ENCODE results near the gene LILRB1. TPM values are rescaled to one million over a fixed set of nuclear protein-coding genes. Genes with fewer than 3 reads are reported as not detected.
"Not testable (repeated sequence)": the region's sequence is repeated elsewhere in the genome, so short reads cannot be mapped to it uniquely, and the experiment has no call there.

The LILRB1 gene
- polyA plus RNA-seq, 1 donor = 3.2 TPM

DNA sequence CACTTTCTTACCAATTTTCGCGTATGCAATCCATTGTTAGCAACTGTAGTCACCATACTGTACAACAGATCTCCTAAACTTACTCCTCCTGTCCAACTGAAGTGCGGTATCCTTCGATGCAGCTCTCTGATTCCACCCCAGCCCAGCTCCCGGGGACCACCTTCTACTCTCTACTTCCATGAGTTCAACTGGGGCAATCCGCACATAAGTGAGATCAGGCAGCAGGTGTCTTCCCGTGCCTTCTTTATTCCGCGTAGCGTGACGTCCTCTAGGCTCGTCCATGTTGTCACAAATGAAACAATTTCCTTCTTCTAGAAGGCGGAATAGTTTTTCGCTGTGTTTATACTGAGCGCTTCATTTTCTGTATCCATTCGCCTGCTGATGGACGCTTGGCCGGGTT lies 8.4 kb downstream of the LILRB1 start:
- H3K36me3 ChIP-seq (ENCODE audit: control insufficient read depth, insufficient read depth, low read length) = no peaks in the 10 kb centered on the region
- no peak for DNase-seq
- no peak overlapping the region for H3K4me3 ChIP-seq (ENCODE audit: low read length)
- no peaks in the 10 kb centered on the region for H3K27me3 ChIP-seq (ENCODE audit: control insufficient read depth, insufficient read depth, low read length)
- H3K9me3 ChIP-seq (ENCODE audit: control insufficient read depth, low read depth, low read length) = no peaks in the 10 kb centered on the region
- no peaks in the 10 kb centered on the region for H3K4me1 ChIP-seq (ENCODE audit: control insufficient read depth, insufficient read depth, low read length)
- H3K27ac ChIP-seq (ENCODE audit: low read length) = no peak overlapping the region
- WGBS (ENCODE audit: insufficient coverage, low lambda C conversion rate) = 86% methylated on average over 7 of the region's 18 CpGs

DNA sequence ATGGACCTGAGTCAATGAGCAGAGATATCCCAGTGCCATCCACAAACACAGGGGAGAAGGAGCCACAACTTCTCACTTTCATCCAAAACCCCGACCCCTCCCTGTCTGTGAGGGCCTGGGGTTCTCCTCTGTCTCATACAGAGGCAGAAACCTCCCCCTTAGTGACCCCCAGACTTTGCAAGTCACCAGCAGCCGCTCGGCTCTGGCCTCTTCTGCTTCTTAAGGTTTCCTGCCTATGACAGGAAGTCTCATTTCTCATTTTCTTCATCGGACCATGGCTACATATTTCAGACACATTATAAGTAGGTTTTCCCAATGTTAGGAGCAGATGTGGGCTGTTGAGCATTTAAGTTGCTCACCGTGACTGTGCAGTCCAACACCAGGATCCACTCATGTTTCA lies 12.7 kb downstream of the LILRB1 start:
- not testable (repeated sequence) for H3K9me3 ChIP-seq (ENCODE audit: control insufficient read depth, low read depth, low read length); H3K27me3 ChIP-seq (ENCODE audit: control insufficient read depth, insufficient read depth, low read length); H3K27ac ChIP-seq (ENCODE audit: low read length); H3K4me1 ChIP-seq (ENCODE audit: control insufficient read depth, insufficient read depth, low read length); H3K36me3 ChIP-seq (ENCODE audit: control insufficient read depth, insufficient read depth, low read length); DNase-seq; H3K4me3 ChIP-seq (ENCODE audit: low read length)
- no CpG with 5 or more reads among the region's 5 CpGs for WGBS (ENCODE audit: insufficient coverage, low lambda C conversion rate)

DNA sequence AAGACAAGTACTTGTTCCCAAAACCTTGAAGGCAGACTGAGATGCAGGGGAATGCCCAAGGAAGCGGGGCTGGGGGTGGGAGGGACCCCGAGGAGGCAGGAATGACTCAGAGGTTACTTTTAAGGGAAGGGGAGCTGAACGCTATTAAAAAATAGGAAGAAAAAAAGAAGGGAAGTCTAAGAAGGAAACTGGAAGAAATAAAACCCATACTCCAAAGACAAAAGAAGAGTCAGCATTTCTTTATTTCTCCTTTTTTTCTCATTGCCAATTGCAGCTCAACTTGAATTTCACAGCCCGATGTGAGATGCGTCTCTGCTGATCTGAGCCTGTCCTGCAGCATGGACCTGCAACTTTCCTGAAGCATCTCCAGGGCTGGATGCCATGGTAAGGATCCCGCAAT lies 13.3 kb downstream of the LILRB1 start:
- not testable (repeated sequence) for H3K27ac ChIP-seq (ENCODE audit: low read length); H3K36me3 ChIP-seq (ENCODE audit: control insufficient read depth, insufficient read depth, low read length); DNase-seq; H3K27me3 ChIP-seq (ENCODE audit: control insufficient read depth, insufficient read depth, low read length); H3K9me3 ChIP-seq (ENCODE audit: control insufficient read depth, low read depth, low read length); H3K4me3 ChIP-seq (ENCODE audit: low read length); H3K4me1 ChIP-seq (ENCODE audit: control insufficient read depth, insufficient read depth, low read length)
- 60% methylated on average over 1 of the region's 6 CpGs for WGBS (ENCODE audit: insufficient coverage, low lambda C conversion rate)

DNA sequence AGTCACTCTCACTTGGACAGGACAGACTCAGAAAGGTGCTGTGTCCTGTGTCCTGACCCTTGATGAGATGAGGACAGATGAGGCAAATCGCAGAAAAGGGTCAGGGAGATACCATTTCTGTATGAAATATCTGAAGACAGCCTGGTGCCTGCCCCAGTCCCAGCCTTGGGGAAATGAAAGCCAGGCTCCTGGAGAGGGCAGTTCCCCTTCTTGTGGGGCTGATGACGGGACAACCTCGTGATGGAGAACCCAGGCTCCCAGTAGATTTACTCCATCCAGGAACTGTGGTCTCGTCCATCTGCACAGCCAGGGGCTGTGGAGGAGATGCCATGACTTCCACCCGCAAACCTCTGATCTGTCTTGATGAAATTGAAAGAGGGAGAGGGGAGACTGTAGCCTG lies 13.8 kb downstream of the LILRB1 start:
- DNase-seq = no peak
- Histone ChIP-seq H3K4me1 (ENCODE audit: control insufficient read depth, insufficient read depth, low read length) (no peaks in the 10 kb centered on the region), H3K4me3 (ENCODE audit: low read length) (no peak overlapping the region), H3K36me3 (ENCODE audit: control insufficient read depth, insufficient read depth, low read length) (no peaks in the 10 kb centered on the region), H3K9me3 (ENCODE audit: control insufficient read depth, low read depth, low read length) (no peaks in the 10 kb centered on the region), H3K27me3 (ENCODE audit: control insufficient read depth, insufficient read depth, low read length) (no peaks in the 10 kb centered on the region), H3K27ac (ENCODE audit: low read length) (no peak overlapping the region)
- WGBS (ENCODE audit: insufficient coverage, low lambda C conversion rate) = no CpG with 5 or more reads among the region's 5 CpGs

DNA sequence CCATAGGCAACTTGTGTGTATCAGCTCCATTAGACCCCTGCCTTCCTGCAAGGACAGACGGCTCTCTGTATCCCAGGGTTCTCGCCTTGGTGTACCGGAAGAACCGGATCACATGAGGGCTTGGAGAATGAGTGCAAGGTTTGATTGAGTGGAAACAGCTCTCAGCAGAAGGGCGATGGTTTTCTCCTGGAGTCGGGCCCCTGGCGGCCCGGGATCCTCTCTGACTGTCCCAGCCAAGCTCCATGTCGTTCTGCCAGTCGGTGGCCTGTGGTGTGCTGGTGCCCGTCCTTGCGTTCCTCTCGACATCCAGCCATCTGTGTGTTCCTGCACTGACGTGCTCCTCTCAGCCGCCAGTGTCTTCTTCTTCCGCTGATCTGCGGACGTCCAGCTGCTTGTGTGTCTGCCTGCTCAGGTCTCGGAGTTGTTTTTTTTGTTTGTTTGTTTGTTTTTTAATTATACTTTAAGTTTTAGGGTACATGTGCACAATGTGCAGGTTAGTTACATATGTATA lies 16.1 kb downstream of the LILRB1 start:
- no peak for DNase-seq
- Histone ChIP-seq H3K4me1 (ENCODE audit: control insufficient read depth, insufficient read depth, low read length) (no peaks in the 10 kb centered on the region), H3K36me3 (ENCODE audit: control insufficient read depth, insufficient read depth, low read length) (no peaks in the 10 kb centered on the region), H3K9me3 (ENCODE audit: control insufficient read depth, low read depth, low read length) (no peaks in the 10 kb centered on the region), H3K27ac (ENCODE audit: low read length) (no peak overlapping the region), H3K4me3 (ENCODE audit: low read length) (no peak overlapping the region), H3K27me3 (ENCODE audit: control insufficient read depth, insufficient read depth, low read length) (no peaks in the 10 kb centered on the region)
- WGBS (ENCODE audit: insufficient coverage, low lambda C conversion rate) = no CpG with 5 or more reads among the region's 19 CpGs

DNA sequence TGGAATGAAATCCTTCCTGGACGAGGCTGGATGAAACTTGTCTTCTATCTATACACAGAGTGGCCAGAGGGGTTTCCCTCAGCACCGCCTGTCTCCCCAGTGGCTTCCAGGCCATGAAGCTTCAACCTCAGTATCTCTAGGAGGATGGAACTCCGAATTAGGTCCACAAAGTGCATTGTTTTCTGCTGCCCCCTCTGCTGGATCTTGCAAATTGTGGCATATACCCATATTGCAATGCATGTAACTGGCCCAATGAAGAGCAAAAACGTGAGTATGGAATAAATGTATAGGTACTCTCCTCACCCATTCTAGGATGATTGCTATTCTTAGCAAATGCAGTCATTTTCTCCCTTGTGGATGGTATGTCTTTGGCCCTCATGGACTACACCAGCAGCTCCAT lies 17.8 kb downstream of the LILRB1 start:
- WGBS (ENCODE audit: insufficient coverage, low lambda C conversion rate) = no CpG with 5 or more reads among the region's 4 CpGs
- H3K9me3 ChIP-seq (ENCODE audit: control insufficient read depth, low read depth, low read length) = no peaks in the 10 kb centered on the region
- no peak overlapping the region for H3K4me3 ChIP-seq (ENCODE audit: low read length)
- H3K36me3 ChIP-seq (ENCODE audit: control insufficient read depth, insufficient read depth, low read length) = no peaks in the 10 kb centered on the region
- H3K4me1 ChIP-seq (ENCODE audit: control insufficient read depth, insufficient read depth, low read length) = no peaks in the 10 kb centered on the region
- no peaks in the 10 kb centered on the region for H3K27me3 ChIP-seq (ENCODE audit: control insufficient read depth, insufficient read depth, low read length)
- no peak overlapping the region for H3K27ac ChIP-seq (ENCODE audit: low read length)
- DNase-seq = no peak

DNA sequence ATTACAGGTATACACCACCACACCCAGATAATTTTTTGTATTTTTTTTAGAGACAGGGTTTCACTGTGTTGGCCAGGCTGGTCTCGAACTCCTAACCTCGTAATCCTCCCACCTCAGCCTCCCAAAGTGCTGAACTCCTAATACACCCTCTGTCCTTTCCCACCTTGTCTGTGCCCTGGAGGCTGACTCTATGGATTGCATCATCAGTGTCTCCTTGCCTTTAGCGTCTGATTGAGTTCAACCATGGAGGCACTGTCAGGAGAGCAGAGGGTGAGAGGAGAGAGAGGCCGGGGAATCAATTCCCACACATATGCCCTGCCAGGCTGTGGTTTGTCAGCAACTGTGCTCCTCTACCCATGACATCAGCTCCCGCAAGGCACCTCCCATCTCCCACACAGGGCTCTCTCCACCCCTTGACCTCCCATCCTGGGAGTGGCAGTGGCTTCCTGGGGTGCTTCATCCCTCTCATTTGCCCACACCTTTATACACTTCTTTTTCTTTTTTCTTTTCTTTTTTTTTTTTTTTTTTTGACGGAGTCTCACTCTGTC lies 19.9 kb downstream of the LILRB1 start:
- Histone ChIP-seq H3K9me3 (ENCODE audit: control insufficient read depth, low read depth, low read length) (no peaks in the 10 kb centered on the region), H3K4me1 (ENCODE audit: control insufficient read depth, insufficient read depth, low read length) (no peaks in the 10 kb centered on the region), H3K27ac (ENCODE audit: low read length) (no peak overlapping the region), H3K27me3 (ENCODE audit: control insufficient read depth, insufficient read depth, low read length) (no peaks in the 10 kb centered on the region), H3K36me3 (ENCODE audit: control insufficient read depth, insufficient read depth, low read length) (no peaks in the 10 kb centered on the region), H3K4me3 (ENCODE audit: low read length) (no peak overlapping the region)
- no peak for DNase-seq
- no CpG with 5 or more reads among the region's 6 CpGs for WGBS (ENCODE audit: insufficient coverage, low lambda C conversion rate)

DNA sequence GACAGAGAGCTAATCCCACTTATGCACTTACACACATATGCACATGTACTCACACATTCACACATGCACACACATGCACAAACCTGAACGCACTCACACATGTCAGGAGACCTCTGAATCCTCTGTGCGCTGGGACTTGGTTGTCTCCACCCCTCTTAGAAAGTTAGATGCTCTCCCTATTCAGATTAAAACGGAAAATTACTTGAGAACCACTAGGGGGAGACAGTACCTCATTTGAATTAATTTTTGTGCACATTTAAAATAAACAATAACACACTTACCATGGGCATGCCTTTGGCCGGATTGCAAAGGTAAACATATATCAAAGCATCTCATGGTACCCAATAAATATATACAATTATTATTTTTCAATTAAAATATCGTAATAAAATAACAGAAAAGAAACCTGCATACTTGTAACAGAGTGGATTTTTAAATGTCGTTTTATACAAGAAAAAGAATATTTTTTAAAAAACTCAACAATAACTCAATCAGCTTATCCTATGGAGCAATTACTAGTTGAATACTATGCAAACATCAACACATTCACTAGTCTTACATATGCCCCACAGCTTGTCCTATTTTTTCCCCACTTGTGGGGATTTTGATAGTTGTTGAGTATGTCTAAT lies 23.0 kb downstream of the LILRB1 start:
- no peak overlapping the region for H3K27ac ChIP-seq (ENCODE audit: low read length)
- no peaks in the 10 kb centered on the region for H3K9me3 ChIP-seq (ENCODE audit: control insufficient read depth, low read depth, low read length)
- no peaks in the 10 kb centered on the region for H3K4me1 ChIP-seq (ENCODE audit: control insufficient read depth, insufficient read depth, low read length)
- 47% methylated on average over 4 of the region's 6 CpGs for WGBS (ENCODE audit: insufficient coverage, low lambda C conversion rate)
- no peak for DNase-seq
- no peaks in the 10 kb centered on the region for H3K36me3 ChIP-seq (ENCODE audit: control insufficient read depth, insufficient read depth, low read length)
- no peak overlapping the region for H3K4me3 ChIP-seq (ENCODE audit: low read length)
- H3K27me3 ChIP-seq (ENCODE audit: control insufficient read depth, insufficient read depth, low read length) = no peaks in the 10 kb centered on the region

DNA sequence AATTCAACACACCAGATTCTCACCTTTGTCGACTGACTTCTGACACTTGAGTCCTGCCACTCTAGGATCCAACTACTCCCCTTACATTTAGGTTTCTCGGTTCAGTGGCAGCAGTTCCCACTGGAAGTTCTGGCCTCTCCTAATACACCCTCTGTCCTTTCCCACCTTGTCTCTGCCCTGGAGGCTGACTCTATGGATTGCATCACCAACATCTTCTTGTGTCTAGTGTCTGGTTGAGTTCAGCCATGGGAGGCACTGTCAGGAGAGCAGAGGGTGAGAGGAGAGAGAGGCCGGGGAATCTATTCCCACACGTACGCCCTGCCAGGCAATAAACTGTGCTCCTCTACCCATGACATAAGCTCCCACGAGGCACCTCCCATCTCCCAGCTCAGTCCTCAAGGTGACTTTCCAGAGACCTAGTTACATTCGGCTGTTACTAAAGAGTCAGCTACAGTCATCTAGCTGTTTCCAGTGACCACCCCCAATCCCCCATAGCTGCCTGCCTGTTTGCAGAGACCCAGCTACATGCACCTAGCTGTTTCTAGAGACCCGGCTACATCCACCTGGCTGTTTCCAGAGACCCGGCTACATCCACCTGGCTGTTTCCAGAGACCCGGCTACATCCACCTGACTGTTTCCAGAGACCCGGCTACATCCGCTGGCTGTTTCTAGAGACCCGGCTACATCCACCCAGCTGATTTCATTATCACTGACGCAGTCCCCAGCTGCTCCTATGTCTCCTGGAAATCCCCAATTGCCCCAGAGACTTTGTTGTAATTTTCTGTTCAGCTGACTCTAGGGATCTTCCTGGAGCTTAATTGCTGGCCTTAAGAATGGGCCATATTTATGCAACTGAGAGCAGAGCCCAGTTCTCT lies 24.4 kb downstream of the LILRB1 start:
- Histone ChIP-seq H3K4me3 (ENCODE audit: low read length) (no peak overlapping the region), H3K9me3 (ENCODE audit: control insufficient read depth, low read depth, low read length) (no peaks in the 10 kb centered on the region), H3K27ac (ENCODE audit: low read length) (no peak overlapping the region), H3K36me3 (ENCODE audit: control insufficient read depth, insufficient read depth, low read length) (no peaks in the 10 kb centered on the region), H3K27me3 (ENCODE audit: control insufficient read depth, insufficient read depth, low read length) (no peaks in the 10 kb centered on the region), H3K4me1 (ENCODE audit: control insufficient read depth, insufficient read depth, low read length) (no peaks in the 10 kb centered on the region)
- DNase-seq = no peak
- WGBS (ENCODE audit: insufficient coverage, low lambda C conversion rate) = 80% methylated on average over 1 of the region's 14 CpGs

DNA sequence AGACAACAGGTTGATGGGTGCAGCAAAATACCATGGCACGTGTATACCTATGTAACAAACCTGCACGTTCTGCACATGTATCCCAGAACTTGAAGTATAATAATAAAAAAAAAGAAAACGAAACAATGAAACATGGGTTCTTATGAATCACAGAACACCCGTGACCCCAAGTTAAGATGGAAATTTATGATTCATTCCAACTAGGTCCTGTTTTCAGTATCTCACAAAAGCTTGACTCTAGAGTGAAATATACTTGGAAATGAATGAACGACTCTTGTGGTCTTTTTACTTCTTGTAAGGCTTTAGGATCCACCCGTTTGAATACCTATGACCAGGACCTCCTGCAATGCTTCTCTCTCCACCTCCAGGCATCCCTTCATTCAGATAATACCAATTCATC lies 29.0 kb downstream of the LILRB1 start:
- no peaks in the 10 kb centered on the region for H3K9me3 ChIP-seq (ENCODE audit: control insufficient read depth, low read depth, low read length)
- no peak for DNase-seq
- H3K36me3 ChIP-seq (ENCODE audit: control insufficient read depth, insufficient read depth, low read length) = no peaks in the 10 kb centered on the region
- no peak overlapping the region for H3K4me3 ChIP-seq (ENCODE audit: low read length)
- no peak overlapping the region for H3K27ac ChIP-seq (ENCODE audit: low read length)
- 75% methylated on average over 4 of the region's 6 CpGs for WGBS (ENCODE audit: insufficient coverage, low lambda C conversion rate)
- H3K27me3 ChIP-seq (ENCODE audit: control insufficient read depth, insufficient read depth, low read length) = no peaks in the 10 kb centered on the region
- no peaks in the 10 kb centered on the region for H3K4me1 ChIP-seq (ENCODE audit: control insufficient read depth, insufficient read depth, low read length)
